H1 (cell line): Measurements from ENCODE around the gene RALGDS. TPM values are rescaled to one million over a fixed set of nuclear protein-coding genes. Genes with fewer than 3 reads are reported as not detected.

ENCODE experiments used
- CBX5 ChIP-seq: fragments of 300-800, 300-1000 bp; sonication (generic); IDR thresholded peaks from 2 replicates; pipeline ENCODE4 v1.7.1; 2016; ENCODE audit warnings: antibody characterized with exemption, low read length, low read depth
- EP300 ChIP-seq, 2 experiments: IDR thresholded peaks; 1 replicate in 1 of 2; 2 replicates in 1 of 2; pipeline ENCODE4 v1.6.1; 2011 to 2012; ENCODE audit warnings: low read depth in 2 of 2, low read length in 2 of 2, mild to moderate bottlenecking in 2 of 2, borderline replicate concordance in 1 of 2, inconsistent platforms in 1 of 2, moderate library complexity in 1 of 2
- GABPA ChIP-seq: IDR thresholded peaks from 2 replicates; pipeline ENCODE4 v1.6.1; 2011; ENCODE audit warnings: mild to moderate bottlenecking, low read length, moderate library complexity, borderline replicate concordance; ENCODE audit not compliant: insufficient read depth
- JUND ChIP-seq: IDR thresholded peaks from 2 replicates; pipeline ENCODE4 v1.6.1; 2011; ENCODE audit warnings: mild to moderate bottlenecking, improper control_type of control experiment, low read length
- KDM4A ChIP-seq: IDR thresholded peaks from one replicate; pipeline ENCODE4 v1.7.1; 2012; ENCODE audit warnings: low read depth, mild to moderate bottlenecking, moderate library complexity, low read length, inconsistent platforms; ENCODE audit not compliant: severe bottlenecking
- MAFK ChIP-seq: IDR thresholded peaks from 2 replicates; pipeline ENCODE4 v1.6.1; 2012; ENCODE audit warnings: low read depth, mild to moderate bottlenecking, improper control_type of control experiment, low read length
- TAF7 ChIP-seq: optimal IDR thresholded peaks from 2 replicates; pipeline ENCODE3; 2011; ENCODE audit warnings: low read depth, mild to moderate bottlenecking, inconsistent platforms, low read length, moderate library complexity, borderline replicate concordance
- YY1 ChIP-seq: IDR thresholded peaks from 2 replicates; pipeline ENCODE4 v1.6.1; 2011; ENCODE audit warnings: low read depth, mild to moderate bottlenecking, low read length
- polyA plus RNA-seq, 7 experiments: library from polyadenylated mRNA; depleted of rRNA in 3 of 7; stranded (reverse) in 5 of 7; unstranded in 2 of 7; fragments of >200 nt in 5 of 7; fragments of 200-250 nt in 2 of 7; gene quantifications; 1 replicate in 5 of 7; 2 replicates in 1 of 7; 4 replicates in 1 of 7; pipeline versions ENCODE4 v1.2.1 to v1.2.3, GENCODE V29; 2011 to 2013; ENCODE audit warnings: missing spikeins in 2 of 7, mixed read lengths in 2 of 7
- total RNA-seq: library from RNA; stranded (reverse); fragmentation: NEBNext Ultra II Directional; extraction: Animal tissue kit (Norgen Biotek cat#: 25700); gene quantifications from 2 replicates; pipeline ENCODE4 v1.2.1, GENCODE V29; 2021

RALGDS gene
- total and polyA plus RNA-seq, 2 of the 8 experiments (the other 6 are each of a cell fraction or from before 2014, with no cell fraction given): 14.5 to 25.5 TPM

GRCh38 chr9:133148199-133149129, 27.4 kb upstream of the RALGDS start (continued):
- TF ChIP-seq CBX5 (no peak), MAFK (no peak), JUND (no peak), KDM4A (peak; percentile 66), GABPA (no peak), EP300 (IDR thresholded peaks at IDR 0.05; ENCODE audit: borderline replicate concordance in 1 of 2, low read depth in 2 of 2, low read length in 2 of 2) (no peak), TAF7 (no peak), YY1 (no peak)
